GM19025 (cell line): ENCODE results near the gene SYNGR3.
"Not testable (repeated sequence)": the region's sequence is repeated elsewhere in the genome, so short reads cannot be mapped to it uniquely, and the experiment has no call there.

ENCODE experiments used
- ATAC-seq: cut with Tn5 transposase; IDR thresholded peaks from one replicate; pipeline ENCODE4 v1.9.1; 2021; ENCODE audit warnings: mild to moderate bottlenecking, low read depth, moderate library complexity; ENCODE audit not compliant: unreplicated experiment

The SYNGR3 gene

GRCh38 chr16:2026461-2027023 is 36.8 kb downstream of the SYNGR3 start, which contains the start of gene NHERF2:
NHERF2 (plus strand) TSS chr16:2026902; CDS start chr16:2027006, 104 bp downstream.
- ATAC-seq = no peak

- no peak for ATAC-seq
These were observed 37.5 kb downstream of the SYNGR3 start for GRCh38 chr16:2027024-2028010.

- ATAC-seq = no peak
These were observed 38.4 kb downstream of the SYNGR3 start for GRCh38 chr16:2028146-2028545.

GRCh38 chr16:2028620-2029220 is 39.0 kb downstream of the SYNGR3 start:
- ATAC-seq = no peak

GRCh38 chr16:2029350-2029749 is 39.6 kb downstream of the SYNGR3 start:
- no peak for ATAC-seq

- no peak for ATAC-seq
These were observed 40.3 kb downstream of the SYNGR3 start for GRCh38 chr16:2030036-2030435.

DNA sequence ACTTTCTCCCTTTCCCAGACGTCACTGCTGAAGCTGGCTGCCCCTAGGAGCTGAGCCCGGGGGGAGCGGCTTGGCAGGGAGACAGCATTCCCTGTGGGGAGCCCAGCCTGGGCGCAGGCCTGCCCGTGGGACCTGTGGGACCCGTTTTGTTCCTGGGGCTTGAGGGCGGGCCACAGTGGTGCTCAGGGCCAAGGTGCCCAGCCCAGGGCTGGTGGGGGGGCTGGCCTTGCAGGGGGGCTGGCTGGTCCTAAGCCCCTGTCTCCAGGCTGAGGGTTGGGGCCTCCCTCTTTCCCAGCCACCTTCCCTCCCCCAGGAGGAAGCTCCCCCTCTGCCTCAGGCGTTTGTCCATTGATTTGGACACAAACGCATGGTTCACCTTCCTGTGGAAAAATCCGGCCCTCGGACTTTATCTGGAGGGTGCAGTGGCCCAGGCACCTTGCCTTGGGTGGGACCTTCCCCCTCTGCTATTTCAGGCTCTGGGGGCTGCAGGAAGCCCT is 41.4 kb downstream of the SYNGR3 start:
- ATAC-seq = no peak

DNA sequence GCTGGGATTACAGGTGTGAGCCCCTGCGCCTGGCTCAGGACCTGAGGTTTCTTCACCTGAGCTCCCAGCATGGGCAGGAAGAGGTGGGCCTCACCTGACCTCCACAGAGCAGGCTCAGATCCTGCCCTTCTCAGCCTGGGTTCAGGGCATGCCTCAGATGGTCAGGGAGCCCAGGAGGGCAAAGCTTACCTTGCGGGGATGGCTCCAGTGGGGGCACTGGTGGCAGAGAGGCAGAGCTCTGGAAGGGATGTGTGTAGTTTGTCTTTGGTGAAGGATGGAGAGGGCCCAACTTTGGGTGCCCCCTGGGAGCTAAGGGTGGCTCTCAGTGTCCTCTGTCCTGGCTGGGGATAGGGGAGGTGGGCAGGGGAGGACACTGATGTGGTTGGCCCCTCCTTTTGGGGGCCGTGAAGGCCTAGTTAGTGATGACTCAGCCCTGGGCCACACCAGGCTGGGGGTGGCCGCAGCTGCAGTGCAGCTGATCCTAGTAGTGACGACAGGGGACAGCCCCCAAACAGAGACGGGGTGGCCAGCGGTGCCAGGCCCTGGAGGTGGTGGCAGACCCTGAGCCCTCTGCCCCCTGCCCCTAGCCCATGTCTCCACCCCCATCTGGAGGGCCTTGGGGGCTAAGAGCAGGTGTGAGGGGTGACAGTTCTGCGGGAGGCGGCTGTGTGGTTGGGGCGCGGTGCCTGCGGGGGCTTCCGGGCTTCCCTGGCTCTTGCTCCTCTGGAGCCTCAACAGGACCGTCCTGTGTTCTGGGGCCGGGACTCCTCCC is 42.7 kb downstream of the SYNGR3 start:
- no peak for ATAC-seq

- ATAC-seq = no peak
These were observed 43.5 kb downstream of the SYNGR3 start for GRCh38 chr16:2033057-2033908.

DNA sequence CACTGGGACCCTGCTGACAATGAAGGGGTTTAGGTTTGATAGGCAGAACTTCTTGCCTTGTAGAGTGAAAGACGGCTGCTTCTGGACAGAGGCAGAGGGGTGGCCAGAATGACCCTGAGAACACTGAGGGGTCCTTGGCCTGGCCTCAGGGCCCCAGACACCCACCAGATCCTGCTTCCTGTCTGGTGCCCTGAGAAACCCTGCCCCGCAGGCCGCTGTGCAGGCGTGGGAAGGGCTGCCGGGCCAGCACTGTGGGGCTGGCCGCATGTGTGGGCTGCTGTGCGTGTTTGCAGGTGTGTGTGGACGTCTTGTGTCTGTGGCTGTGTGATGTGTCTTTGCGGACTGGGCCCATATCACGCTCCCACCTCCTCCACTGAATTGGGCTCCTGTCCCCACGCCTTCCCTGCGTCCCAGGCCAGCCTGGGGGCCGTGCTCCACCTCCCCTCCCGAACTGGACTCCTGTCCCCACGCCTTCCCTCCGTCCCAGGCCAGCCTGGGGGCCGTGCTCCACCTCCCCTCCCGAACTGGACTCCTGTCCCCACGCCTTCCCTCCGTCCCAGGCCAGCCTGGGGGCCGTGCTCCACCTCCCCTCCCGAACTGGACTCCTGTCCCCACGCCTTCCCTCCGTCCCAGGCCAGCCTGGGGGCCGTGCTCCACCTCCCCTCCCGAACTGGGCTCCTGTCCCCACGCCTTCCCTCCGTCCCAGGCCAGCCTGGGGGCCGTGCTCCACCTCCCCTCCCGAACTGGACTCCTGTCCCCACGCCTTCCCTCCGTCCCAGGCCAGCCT is 44.3 kb downstream of the SYNGR3 start:
- ATAC-seq = not testable (repeated sequence)

GRCh38 chr16:2034696-2035430 is 45.1 kb downstream of the SYNGR3 start:
- no peak for ATAC-seq

- no peak for ATAC-seq
These were observed 45.8 kb downstream of the SYNGR3 start for GRCh38 chr16:2035431-2036199.

DNA sequence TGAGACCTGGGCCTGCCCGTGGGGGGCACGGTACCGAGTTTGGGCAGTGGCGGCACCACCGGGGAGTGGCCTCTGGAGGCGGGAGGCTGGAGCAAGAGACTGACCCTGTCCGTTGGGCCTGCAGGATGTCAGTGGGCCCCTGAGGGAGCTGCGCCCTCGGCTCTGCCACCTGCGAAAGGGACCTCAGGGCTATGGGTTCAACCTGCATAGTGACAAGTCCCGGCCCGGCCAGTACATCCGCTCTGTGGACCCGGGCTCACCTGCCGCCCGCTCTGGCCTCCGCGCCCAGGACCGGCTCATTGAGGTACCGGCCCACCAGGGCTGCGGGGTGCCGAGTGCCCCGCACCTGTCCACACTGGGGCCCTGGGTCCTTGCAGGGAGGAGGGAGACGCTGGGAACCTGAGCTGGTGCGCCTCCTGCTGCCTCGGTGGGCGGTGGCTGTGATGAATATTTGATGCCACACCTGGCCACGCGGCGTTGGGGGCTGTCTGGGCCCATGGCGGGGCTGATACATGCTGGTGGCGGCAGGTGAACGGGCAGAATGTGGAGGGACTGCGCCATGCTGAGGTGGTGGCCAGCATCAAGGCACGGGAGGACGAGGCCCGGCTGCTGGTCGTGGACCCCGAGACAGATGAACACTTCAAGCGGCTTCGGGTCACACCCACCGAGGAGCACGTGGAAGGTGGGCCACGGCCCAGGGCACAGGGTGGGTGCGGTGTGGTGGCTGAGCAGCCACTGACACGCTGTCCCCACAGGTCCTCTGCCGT is 46.6 kb downstream of the SYNGR3 start:
- ATAC-seq = no peak

DNA sequence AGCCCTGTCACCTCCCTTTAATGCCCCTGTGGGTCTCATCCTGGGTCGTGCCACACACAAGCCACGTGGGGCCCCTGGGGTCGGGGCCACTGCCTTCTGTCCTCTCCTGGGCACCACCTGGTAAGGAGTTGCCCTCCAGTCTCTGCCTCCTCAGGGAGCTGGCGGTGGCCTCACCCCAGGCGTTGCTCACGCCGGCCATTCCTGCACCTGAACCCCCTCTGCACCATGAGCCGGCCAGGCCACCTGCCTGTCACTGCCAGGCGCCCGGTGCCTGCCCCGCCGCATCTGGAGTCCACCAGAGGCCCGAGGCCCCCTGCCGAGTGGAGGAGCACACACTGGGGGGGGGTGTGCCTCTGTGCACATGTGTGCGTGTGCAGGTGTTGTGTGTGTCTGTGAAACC is 47.3 kb downstream of the SYNGR3 start:
- no peak for ATAC-seq

DNA sequence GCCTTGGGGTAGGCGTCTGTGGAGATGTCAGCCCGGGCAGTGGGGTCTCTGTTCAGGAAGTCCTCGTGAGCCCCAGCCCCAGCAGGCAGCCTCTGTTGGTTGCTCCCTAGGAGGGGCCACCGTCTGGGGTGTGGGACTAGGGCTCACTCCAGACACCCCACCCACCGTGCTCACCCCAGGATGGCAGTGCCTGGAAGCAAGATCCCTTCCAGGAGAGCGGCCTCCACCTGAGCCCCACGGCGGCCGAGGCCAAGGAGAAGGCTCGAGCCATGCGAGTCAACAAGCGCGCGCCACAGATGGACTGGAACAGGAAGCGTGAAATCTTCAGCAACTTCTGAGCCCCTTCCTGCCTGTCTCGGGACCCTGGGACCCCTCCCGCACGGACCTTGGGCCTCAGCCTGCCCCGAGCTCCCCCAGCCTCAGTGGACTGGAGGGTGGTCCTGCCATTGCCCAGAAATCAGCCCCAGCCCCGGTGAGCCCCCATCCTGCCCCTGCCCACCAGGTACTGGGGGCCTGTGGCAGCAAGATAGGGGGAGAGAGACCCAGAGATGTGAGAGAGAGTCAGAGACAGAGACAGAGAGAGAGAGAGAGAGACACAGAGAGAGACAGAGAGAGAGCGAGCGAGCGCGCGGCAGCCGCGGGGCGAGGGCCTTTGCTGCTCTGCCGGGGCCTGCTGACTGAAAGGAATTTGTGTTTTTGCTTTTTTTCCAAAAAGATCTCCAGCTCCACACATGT is 48.0 kb downstream of the SYNGR3 start:
- no peak for ATAC-seq
